DMS153 (cell line): Measurements from ENCODE around the gene THEM4.

Source experiments
- DNase-seq: peaks from one replicate; lab custom pipeline; 2025; lab: John Stamatoyannopoulos, UW

THEM4 gene

GRCh38 chr1:151837884-151838221 is 71.5 kb downstream of the THEM4 start:
- DNase-seq, result no peak

- DNase-seq, result no peak
These were observed 72.1 kb downstream of the THEM4 start for GRCh38 chr1:151837197-151837596.

GRCh38 chr1:151835596-151835995 is 73.7 kb downstream of the THEM4 start:
- no peak for DNase-seq

DNA sequence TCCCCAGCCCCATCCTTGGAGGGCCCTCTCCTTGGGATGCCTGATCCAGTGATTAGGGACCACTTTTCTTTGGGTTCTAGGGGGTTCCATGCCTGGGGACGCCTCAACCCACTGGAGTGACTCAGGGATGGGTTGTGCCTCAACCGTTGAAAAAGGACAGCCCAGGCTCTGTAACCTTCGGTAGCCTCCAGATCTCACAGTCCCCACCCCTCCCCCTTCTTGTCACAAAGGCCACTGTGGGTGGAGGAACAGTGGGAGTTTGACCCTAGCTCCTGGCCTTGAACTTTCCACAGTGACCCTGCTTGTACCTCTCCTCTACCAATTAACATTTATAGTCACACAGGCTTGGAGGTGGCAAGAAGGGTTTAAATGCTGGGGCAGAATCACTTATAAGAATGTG is 75.1 kb downstream of the THEM4 start:
- no peak for DNase-seq

- DNase-seq, result no peak
These were observed 76.0 kb downstream of the THEM4 start for GRCh38 chr1:151833172-151833900.

GRCh38 chr1:151832318-151832980 is 76.9 kb downstream of the THEM4 start:
- DNase-seq, result peak; percentile 94

- DNase-seq, result peak; percentile 20
These were observed 77.7 kb downstream of the THEM4 start, which contains the start of gene RORC for GRCh38 chr1:151831605-151832004. Gene RORC, minus strand, starts transcription at chr1:151831802. Its CDS starts 38 bp downstream, at chr1:151831764.

DNA sequence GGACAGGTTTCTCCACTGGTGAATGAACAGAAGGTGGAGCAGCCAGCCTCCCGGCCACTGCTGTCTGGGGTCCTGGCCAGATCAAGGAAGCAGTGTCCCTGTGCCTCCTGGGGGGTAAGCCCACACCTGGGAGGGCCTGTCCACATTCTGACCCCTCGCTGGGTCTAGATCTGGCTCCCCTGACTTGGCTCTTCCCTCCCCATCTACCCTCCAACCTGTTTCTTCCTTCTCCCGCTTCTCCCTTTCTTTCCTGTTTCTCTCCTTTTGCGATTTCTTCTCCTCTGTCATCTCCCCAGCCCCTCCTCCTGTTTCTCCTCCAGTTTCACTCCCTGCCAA is 78.1 kb downstream of the THEM4 start:
- DNase-seq, result no peak

GRCh38 chr1:151830055-151830454 is 79.3 kb downstream of the THEM4 start:
- DNase-seq, result no peak

GRCh38 chr1:151829352-151830046 is 79.8 kb downstream of the THEM4 start:
- no peak for DNase-seq

DNA sequence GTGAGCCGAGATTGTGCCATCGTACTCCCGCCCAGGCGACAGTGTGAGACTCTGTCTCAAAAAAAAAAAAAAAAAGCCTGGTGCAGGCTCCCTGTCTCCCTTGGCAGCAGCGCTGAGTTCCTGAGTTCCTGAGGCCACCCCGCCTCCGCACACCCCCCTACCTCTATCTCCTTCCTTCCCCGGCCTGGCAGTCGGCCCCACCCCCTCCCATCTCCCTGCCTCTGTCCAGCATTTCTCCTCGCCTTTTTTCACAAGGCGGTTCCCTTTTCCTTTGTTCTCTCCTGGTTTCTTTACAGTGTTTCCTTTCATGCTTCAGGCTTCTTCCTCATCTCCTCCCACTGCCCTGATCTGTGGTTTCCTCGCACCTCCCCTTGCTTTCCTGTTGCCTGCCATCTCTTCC is 80.4 kb downstream of the THEM4 start:
- DNase-seq, result no peak

DNA sequence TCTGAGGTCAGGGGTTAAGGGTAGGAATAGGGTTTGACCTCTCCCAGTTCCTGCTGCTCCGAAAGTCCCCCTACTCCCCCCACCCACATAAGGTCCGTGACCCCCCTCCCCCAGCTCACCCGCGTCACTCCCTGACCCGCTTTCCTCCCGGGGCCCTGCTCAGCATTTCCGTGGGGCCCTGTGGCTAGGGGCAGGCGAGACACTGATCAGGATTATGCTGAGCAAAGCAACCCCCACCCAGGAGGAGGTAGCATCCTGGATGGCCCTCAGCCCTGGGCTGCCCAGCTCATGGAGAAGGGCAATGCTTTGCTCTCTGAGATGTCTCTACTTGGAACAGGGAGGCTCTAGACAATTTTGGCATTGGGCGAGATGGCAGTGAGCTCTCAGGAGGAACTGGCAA is 81.5 kb downstream of the THEM4 start:
- no peak for DNase-seq

DNA sequence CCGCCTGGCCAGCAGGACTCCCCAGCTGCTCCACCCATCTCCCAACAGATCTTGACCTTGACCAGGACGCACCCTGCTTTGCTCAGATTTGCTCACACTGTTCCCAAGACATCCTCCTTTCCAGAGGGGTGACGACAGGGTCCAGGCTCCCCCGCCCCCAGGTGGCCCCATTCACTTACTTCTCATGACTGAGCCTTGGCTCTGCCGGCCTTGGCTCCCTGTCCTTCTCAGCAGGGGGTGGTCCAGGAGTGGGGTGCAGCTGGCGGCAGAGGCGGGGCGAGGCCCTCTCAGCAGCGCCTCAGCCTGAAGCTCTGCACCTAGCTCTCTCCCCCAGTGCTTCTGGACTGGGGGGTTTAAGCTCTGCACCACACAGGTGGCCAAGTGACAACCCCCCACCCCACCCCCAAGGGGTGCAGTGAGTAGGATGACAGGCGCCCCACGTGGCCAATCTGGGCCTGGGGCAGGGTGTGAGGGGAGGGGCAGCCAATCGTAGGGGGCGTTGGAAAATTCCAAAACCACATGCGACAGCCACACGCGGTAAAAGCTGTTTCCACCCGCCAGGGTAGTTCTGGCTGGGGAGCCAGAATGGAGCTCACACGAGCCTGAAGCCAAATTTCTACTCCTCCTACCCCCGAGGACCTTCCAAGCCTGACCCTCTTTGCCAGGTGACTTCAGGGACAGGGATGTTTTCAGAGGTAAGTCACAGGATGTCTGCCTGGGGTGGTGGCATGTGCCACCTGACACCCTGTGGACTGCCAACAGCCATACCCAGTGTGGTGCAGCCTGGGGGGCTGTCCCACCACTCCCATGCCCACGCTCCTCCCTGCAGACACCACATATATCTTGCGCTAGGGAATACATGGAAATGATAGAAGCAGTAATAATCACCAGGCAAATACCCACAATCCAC is 83.3 kb downstream of the THEM4 start:
- no peak for DNase-seq

DNA sequence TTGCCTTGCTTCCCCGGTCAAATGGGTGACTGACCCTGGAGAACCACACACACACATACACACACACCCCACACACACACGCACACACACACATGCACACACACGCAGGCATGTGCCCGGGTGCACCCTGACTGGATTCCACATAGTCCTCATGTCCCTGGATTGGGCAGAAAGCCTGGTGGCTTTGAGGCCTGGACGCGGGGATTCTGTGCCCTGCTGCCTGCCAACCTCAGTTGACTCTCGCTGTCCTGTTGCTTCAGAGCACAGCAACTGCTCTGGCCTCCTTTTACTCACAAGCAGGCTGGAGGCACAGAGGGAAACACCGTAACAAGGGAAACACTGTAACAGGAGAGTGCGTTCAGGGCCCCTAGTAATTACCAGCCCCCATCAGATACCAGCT is 84.1 kb downstream of the THEM4 start:
- DNase-seq, result no peak
